K562 (cell line): ENCODE results near the gene ZNF800. TPM values are rescaled to one million over a fixed set of nuclear protein-coding genes. Genes with fewer than 3 reads are reported as not detected.
A peak's percentile ranks its signal among the peaks of the same experiment; 100 is the strongest.

Source experiments
- BRD4 ChIP-seq: fragments of 200-600 bp; sonication (generic); IDR thresholded peaks from 2 replicates; pipeline ENCODE4 v1.6.1; 2017; ENCODE audit warnings: inconsistent platforms
- CBFA2T3 ChIP-seq: fragments of 450-650 bp; IDR thresholded peaks from 2 replicates; pipeline ENCODE4 v1.6.1; 2017
- E2F4 ChIP-seq: sonication (generic); formaldehyde crosslinking; IDR thresholded peaks from 2 replicates; pipeline ENCODE4 v1.8.0; 2022; ENCODE audit warnings: mild to moderate bottlenecking, low read depth, missing genetic modification reagents
- FOXA3 ChIP-seq, 2 experiments: fragments of 450-650 bp in 1 of 2; sonication (generic) in 1 of 2; formaldehyde crosslinking; IDR thresholded peaks in 1 of 2; conservative IDR thresholded peaks in 1 of 2; 2 replicates each; pipeline versions ENCODE4 v1.4.0 to v1.8.0; 2020 to 2022; ENCODE audit warnings: mild to moderate bottlenecking in 2 of 2, missing genetic modification reagents in 1 of 2
- NEUROD1 ChIP-seq: fragments of 150-350 bp; IDR thresholded peaks from 2 replicates; pipeline ENCODE4 v1.6.1; 2014; ENCODE audit warnings: borderline replicate concordance, low read length, low read depth; ENCODE audit not compliant: partially characterized antibody
- PCBP1 ChIP-seq: fragments of 200-400 bp; formaldehyde crosslinking; IDR thresholded peaks from 2 replicates; pipeline ENCODE4 v1.6.1; 2018; ENCODE audit warnings: mild to moderate bottlenecking, low read depth, low read length; ENCODE audit not compliant: poor library complexity, severe bottlenecking
- RFX7 ChIP-seq: fragments of 250-450 bp; sonication (Bioruptor Pico); IDR thresholded peaks from 2 replicates; pipeline ENCODE4 v1.5.1; 2021; ENCODE audit warnings: mild to moderate bottlenecking
- SMAD3 ChIP-seq: fragments of 450-650 bp; formaldehyde crosslinking; conservative IDR thresholded peaks from 2 replicates; pipeline ENCODE4 v1.4.0; 2020; ENCODE audit warnings: mild to moderate bottlenecking
- ZNF174 ChIP-seq: fragments of 250-450 bp; sonication (Bioruptor Pico); IDR thresholded peaks from 2 replicates; pipeline ENCODE4 v1.4.0; 2020; ENCODE audit warnings: mild to moderate bottlenecking
- ZNF239 ChIP-seq: fragments of 250-450 bp; sonication (Bioruptor Pico); IDR thresholded peaks from 2 replicates; pipeline ENCODE4 v1.4.0; 2020; ENCODE audit warnings: mild to moderate bottlenecking
- ZNF318 ChIP-seq, 2 experiments: fragments of 450-650 bp; IDR thresholded peaks; 2 replicates each; pipeline ENCODE4 v1.6.1; 2016; ENCODE audit warnings: mild to moderate bottlenecking in 2 of 2, borderline replicate concordance in 1 of 2, low read depth in 1 of 2, moderate library complexity in 1 of 2
- ZNF77 ChIP-seq: fragments of 250-450 bp; sonication (Bioruptor Pico); IDR thresholded peaks from 2 replicates; pipeline ENCODE4 v1.5.0; 2020
- ZNF778 ChIP-seq: fragments of 450-650 bp; formaldehyde crosslinking; IDR thresholded peaks from 2 replicates; pipeline ENCODE4 v1.4.0; 2020; ENCODE audit warnings: mild to moderate bottlenecking, moderate library complexity
- polyA plus RNA-seq, 8 experiments: library from polyadenylated mRNA; depleted of rRNA in 4 of 8; stranded (reverse) in 5 of 8; unstranded in 3 of 8; fragments of >200 nt; fragmentation: Nextera tagmentation in 2 of 8; fragmentation: Illumina TruSeq in 1 of 8; extraction: Ambion mirVana in 2 of 8; extraction: Trizol in 1 of 8; gene quantifications; 2 replicates each; pipeline versions ENCODE4 v1.2.1 to v1.2.3, GENCODE V29; 2011 to 2014; ENCODE audit warnings: inconsistent platforms in 1 of 8, missing spikeins in 1 of 8
- total RNA-seq, 7 experiments: library from RNA; depleted of rRNA in 6 of 7; stranded (reverse); fragments of >200 nt in 6 of 7; fragmentation: Illumina TruSeq in 2 of 7; extraction: Trizol in 2 of 7; gene quantifications; 2 replicates each; pipeline versions ENCODE4 v1.2.1 to v1.2.3, GENCODE V29; 2011 to 2021; ENCODE audit warnings: low replicate concordance in 1 of 7

Gene ZNF800
- total and polyA plus RNA-seq, 9 of the 15 experiments (the other 6 are each of a cell fraction or from before 2014, with no cell fraction given), result 7.5 to 58.3 (median 33.4) TPM

GRCh38 chr7:127380479-127380878 is 12.0 kb downstream of the ZNF800 start (continued):
- TF ChIP-seq ZNF318 (IDR thresholded peaks at IDR 0.05; ENCODE audit: borderline replicate concordance in 1 of 2, low read depth in 1 of 2) (no peak), ZNF778 (CRISPR knock-in tag) (no peak), NEUROD1 (no peak), PCBP1 (no peak), CBFA2T3 (no peak), RFX7 (CRISPR knock-in tag) (no peak), ZNF174 (CRISPR knock-in tag) (no peak), ZNF77 (CRISPR knock-in tag) (no peak), FOXA3 (CRISPR knock-in tag; conservative IDR thresholded peaks at IDR 0.05 in 1 of 2, IDR thresholded peaks at IDR 0.05 in 1 of 2) (peak in 1 of 2 experiments; percentile 56; a peak in 1 of 4 replicates), BRD4 (no peak), E2F4 (no peak), ZNF239 (CRISPR knock-in tag) (no peak), SMAD3 (CRISPR knock-in tag) (no peak)
